IPS-18a (cell line): ENCODE data around the gene PKIG.

Source experiments
- H3K27ac ChIP-seq: one replicate; pipeline ENCODE4 v1.5.1; 2013; ENCODE audit warnings: low read length
- H3K27me3 ChIP-seq: one replicate; pipeline ENCODE4 v1.6.1; 2013; ENCODE audit warnings: mild to moderate bottlenecking, low read length; ENCODE audit not compliant: control insufficient read depth, insufficient read depth
- H3K36me3 ChIP-seq: one replicate; pipeline ENCODE4 v1.6.1; 2013; ENCODE audit warnings: low read depth, low read length; ENCODE audit not compliant: control insufficient read depth
- H3K4me1 ChIP-seq: one replicate; pipeline ENCODE4 v1.6.1; 2013; ENCODE audit warnings: low read depth, low read length; ENCODE audit not compliant: control insufficient read depth
- H3K4me3 ChIP-seq: one replicate; pipeline ENCODE4 v1.5.1; 2013; ENCODE audit warnings: low read length
- H3K9ac ChIP-seq: one replicate; pipeline ENCODE4 v1.6.1; 2013; ENCODE audit warnings: mild to moderate bottlenecking, low read length, moderate library complexity
- H3K9me3 ChIP-seq: one replicate; pipeline ENCODE4 v1.6.1; 2013; ENCODE audit warnings: low read depth, low read length; ENCODE audit not compliant: control insufficient read depth

Gene PKIG

DNA sequence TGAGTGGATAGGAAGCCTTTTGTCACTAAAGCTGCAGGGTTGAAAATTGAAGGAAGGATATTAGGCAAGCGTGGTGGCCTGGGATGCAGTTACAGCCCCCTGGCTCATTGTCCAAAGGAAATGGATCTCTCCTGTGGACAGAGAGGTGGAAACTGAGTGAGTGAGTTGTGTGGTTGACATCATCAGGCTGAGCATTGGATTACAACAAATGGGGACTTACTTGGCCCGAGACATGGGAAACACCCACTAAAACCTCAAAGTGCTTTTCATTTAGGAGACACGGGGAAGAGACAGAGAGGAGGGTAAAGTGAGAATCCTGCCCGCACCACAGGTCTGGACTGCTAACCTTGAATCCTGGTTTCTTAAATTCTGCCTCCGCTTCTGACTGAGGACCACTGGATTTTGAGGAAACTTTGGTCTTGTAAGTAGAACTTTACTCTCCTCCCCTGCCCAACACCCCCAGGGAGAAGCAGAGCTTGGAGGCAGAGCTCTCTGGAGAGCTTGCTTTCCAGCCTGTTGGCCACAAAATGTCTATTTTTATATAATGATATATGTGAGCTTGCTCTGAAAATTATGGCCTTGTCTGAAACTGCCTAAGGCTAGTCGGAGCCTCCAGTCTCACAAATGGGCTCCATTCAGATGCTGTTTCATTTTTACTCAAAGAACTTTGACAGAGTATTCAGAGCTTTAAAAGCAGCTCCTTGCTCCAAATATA lies at the start of gene PKIG:
Gene PKIG, plus strand, starts transcription at position 269 of the 715 bp plus-strand sequence. CDS start 31,978 bp downstream, outside the sequence.
- H3K4me1 ChIP-seq = peaks cover 22% of the 10 kb centered on the region
- H3K36me3 ChIP-seq = no peaks in the 10 kb centered on the region
- H3K4me3 ChIP-seq = no peak within 1 kb of the TSS
- no peak within 1 kb of the TSS for H3K9ac ChIP-seq
- no peak within 1 kb of the TSS for H3K27ac ChIP-seq
- H3K27me3 ChIP-seq = no peaks in the 10 kb centered on the region
- H3K9me3 ChIP-seq = no peaks in the 10 kb centered on the region

GRCh38 chr20:44532981-44533331 lies 49.4 kb upstream of the PKIG start:
- H3K4me3 ChIP-seq = peak overlapping the region; percentile 84
- H3K27me3 ChIP-seq = no peaks in the 10 kb centered on the region
- no peaks in the 10 kb centered on the region for H3K36me3 ChIP-seq
- H3K9me3 ChIP-seq = no peaks in the 10 kb centered on the region
- H3K27ac ChIP-seq = no peak overlapping the region
- no peak overlapping the region for H3K9ac ChIP-seq
- peaks cover 8% of the 10 kb centered on the region for H3K4me1 ChIP-seq

DNA sequence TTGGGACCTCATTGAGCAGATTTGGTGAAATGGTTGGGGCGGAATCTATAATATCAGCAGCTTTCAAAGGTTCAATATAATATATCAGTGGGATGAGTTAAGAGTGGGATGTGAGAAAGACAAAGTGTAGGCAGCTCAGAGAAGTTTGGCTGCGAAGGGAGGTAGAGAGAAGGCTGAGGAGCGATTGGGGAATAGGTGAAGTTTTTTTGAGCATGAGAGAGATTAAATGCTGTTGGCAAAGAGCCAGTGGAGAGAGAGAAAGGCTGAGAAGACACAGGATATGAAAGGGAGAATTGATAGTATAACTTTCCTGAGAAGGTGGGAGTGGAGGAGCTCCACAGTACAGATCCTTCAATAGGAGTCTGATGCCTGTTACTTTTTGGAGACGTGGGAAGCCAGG lies 48.5 kb upstream of the PKIG start:
- Histone ChIP-seq H3K27ac (no peak overlapping the region), H3K9me3 (no peaks in the 10 kb centered on the region), H3K4me3 (no peak overlapping the region), H3K4me1 (peaks cover 8% of the 10 kb centered on the region), H3K36me3 (no peaks in the 10 kb centered on the region), H3K27me3 (no peaks in the 10 kb centered on the region), H3K9ac (no peak overlapping the region)

DNA sequence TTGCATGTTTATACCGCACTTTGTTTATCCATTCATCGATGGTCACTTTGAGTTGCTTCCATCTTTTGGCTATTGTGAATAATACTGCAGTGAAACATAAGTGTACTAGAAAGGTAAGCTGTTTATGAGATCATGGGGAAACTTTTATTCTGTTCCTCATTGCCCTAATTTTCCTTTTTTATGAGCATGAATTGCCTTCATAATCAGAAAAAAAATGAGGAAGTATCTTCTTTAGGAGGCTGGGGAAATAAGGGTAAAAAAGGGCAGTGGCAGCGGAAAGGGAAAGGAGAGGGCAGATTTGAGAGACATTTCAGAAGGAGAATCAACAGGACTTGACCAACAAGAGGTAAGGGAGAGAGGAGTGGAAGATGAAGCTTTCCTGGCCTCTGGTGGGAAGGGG lies 46.2 kb upstream of the PKIG start:
- H3K4me3 ChIP-seq = no peak overlapping the region
- H3K27ac ChIP-seq = no peak overlapping the region
- H3K36me3 ChIP-seq = no peaks in the 10 kb centered on the region
- H3K9me3 ChIP-seq = no peaks in the 10 kb centered on the region
- H3K9ac ChIP-seq = no peak overlapping the region
- H3K27me3 ChIP-seq = no peaks in the 10 kb centered on the region
- H3K4me1 ChIP-seq = peaks cover 8% of the 10 kb centered on the region

DNA sequence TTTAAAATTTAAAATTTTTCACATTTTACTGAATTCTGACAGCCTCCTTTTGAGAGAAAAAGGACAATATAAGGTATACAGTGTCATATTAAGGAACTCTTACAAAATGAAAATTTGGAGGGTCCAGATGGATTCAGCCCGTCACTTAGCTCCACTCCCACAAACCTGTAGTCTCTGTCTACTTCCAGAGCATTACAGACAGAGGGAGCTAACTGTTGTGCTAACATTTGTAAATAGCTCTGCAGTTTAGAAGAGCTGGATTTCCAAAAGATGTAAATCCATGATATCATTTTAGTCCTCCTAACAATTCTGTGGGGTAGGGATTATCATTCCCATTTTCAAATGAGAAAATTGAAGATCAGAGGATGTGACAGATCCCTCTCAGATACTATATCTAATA lies 44.4 kb upstream of the PKIG start:
- no peaks in the 10 kb centered on the region for H3K36me3 ChIP-seq

GRCh38 chr20:44540834-44541233 lies 41.5 kb upstream of the PKIG start:
- no peaks in the 10 kb centered on the region for H3K4me1 ChIP-seq
- no peak overlapping the region for H3K27ac ChIP-seq
- H3K4me3 ChIP-seq = no peak overlapping the region
- no peaks in the 10 kb centered on the region for H3K9me3 ChIP-seq
- H3K36me3 ChIP-seq = no peaks in the 10 kb centered on the region
- no peaks in the 10 kb centered on the region for H3K27me3 ChIP-seq
- no peak overlapping the region for H3K9ac ChIP-seq

More for the DNA sequence above, 44.4 kb upstream of the PKIG start:
- Histone ChIP-seq H3K27ac (no peak overlapping the region), H3K27me3 (no peaks in the 10 kb centered on the region), H3K4me3 (no peak overlapping the region), H3K9ac (no peak overlapping the region), H3K4me1 (no peaks in the 10 kb centered on the region), H3K9me3 (no peaks in the 10 kb centered on the region)

DNA sequence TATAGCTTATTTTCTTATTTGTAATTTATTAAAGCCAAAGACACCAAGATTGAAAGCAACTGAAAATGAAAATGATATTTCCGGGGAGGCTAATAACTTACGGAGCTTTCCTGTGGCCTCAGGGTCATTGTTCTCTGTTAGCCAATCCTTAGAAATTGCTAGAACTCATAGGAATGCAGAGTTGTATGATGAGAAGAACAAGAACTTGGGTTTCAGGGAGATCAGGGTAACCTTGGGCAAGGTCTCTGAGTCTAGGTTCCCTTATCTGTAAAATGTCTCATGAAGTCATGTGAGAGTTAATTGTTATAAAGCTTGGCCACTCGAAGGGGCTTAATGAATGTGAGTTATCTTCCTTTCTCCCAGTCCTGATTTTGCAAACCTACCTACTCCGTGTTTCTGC lies 40.4 kb upstream of the PKIG start:
- H3K27ac ChIP-seq = no peak overlapping the region
- H3K36me3 ChIP-seq = no peaks in the 10 kb centered on the region
- H3K27me3 ChIP-seq = no peaks in the 10 kb centered on the region
- no peak overlapping the region for H3K9ac ChIP-seq
- H3K4me3 ChIP-seq = no peak overlapping the region
- no peaks in the 10 kb centered on the region for H3K9me3 ChIP-seq
- H3K4me1 ChIP-seq = no peaks in the 10 kb centered on the region

- no peaks in the 10 kb centered on the region for H3K36me3 ChIP-seq
- H3K4me1 ChIP-seq = no peaks in the 10 kb centered on the region
- no peak overlapping the region for H3K9ac ChIP-seq
- H3K27ac ChIP-seq = no peak overlapping the region
- no peak overlapping the region for H3K4me3 ChIP-seq
- H3K27me3 ChIP-seq = no peaks in the 10 kb centered on the region
- H3K9me3 ChIP-seq = no peaks in the 10 kb centered on the region
Measured at GRCh38 chr20:44542890-44543289, 39.5 kb upstream of the PKIG start.

- no peak overlapping the region for H3K27ac ChIP-seq
- no peak overlapping the region for H3K4me3 ChIP-seq
- no peaks in the 10 kb centered on the region for H3K9me3 ChIP-seq
- H3K4me1 ChIP-seq = no peaks in the 10 kb centered on the region
- H3K36me3 ChIP-seq = no peaks in the 10 kb centered on the region
- no peaks in the 10 kb centered on the region for H3K27me3 ChIP-seq
- no peak overlapping the region for H3K9ac ChIP-seq
Measured at GRCh38 chr20:44543358-44543757, 39.0 kb upstream of the PKIG start.

GRCh38 chr20:44544263-44544662 lies 38.1 kb upstream of the PKIG start:
- no peak overlapping the region for H3K9ac ChIP-seq

GRCh38 chr20:44547419-44547818 lies 35.0 kb upstream of the PKIG start:
- H3K4me1 ChIP-seq = no peaks in the 10 kb centered on the region
- H3K27me3 ChIP-seq = no peaks in the 10 kb centered on the region
- H3K36me3 ChIP-seq = no peaks in the 10 kb centered on the region
- no peak overlapping the region for H3K4me3 ChIP-seq
- H3K9me3 ChIP-seq = no peaks in the 10 kb centered on the region
- H3K27ac ChIP-seq = no peak overlapping the region
- no peak overlapping the region for H3K9ac ChIP-seq

More at GRCh38 chr20:44544263-44544662, 38.1 kb upstream of the PKIG start:
- H3K9me3 ChIP-seq = no peaks in the 10 kb centered on the region
- H3K4me1 ChIP-seq = no peaks in the 10 kb centered on the region
- H3K27ac ChIP-seq = no peak overlapping the region
- no peaks in the 10 kb centered on the region for H3K27me3 ChIP-seq
- H3K36me3 ChIP-seq = no peaks in the 10 kb centered on the region
- H3K4me3 ChIP-seq = no peak overlapping the region

- H3K27me3 ChIP-seq = no peaks in the 10 kb centered on the region
- no peaks in the 10 kb centered on the region for H3K36me3 ChIP-seq
- H3K9me3 ChIP-seq = no peaks in the 10 kb centered on the region
- H3K4me3 ChIP-seq = no peak overlapping the region
- no peak overlapping the region for H3K27ac ChIP-seq
- no peaks in the 10 kb centered on the region for H3K4me1 ChIP-seq
- no peak overlapping the region for H3K9ac ChIP-seq
Measured at GRCh38 chr20:44549123-44549522, 33.3 kb upstream of the PKIG start.
